DOHH2 (cell line): ENCODE data around the gene NBAS.

ENCODE experiments used
- H3F3A ChIP-seq: fragments of 200-600 bp; sonication (generic), shearing (Covaris generic); 2 replicates; pipeline ENCODE4 v1.6.0; 2016; ENCODE audit warnings: antibody characterized with exemption, mild to moderate bottlenecking; ENCODE audit not compliant: control insufficient read depth, insufficient read depth
- H3K27ac ChIP-seq: fragments of 200-600 bp; sonication (generic); 2 replicates; pipeline ENCODE4 v1.5.1; 2014; ENCODE audit warnings: low read depth, mild to moderate bottlenecking, low read length, moderate library complexity
- H3K27me3 ChIP-seq: fragments of 200-600 bp; sonication (generic); 2 replicates; pipeline ENCODE4 v1.6.1; 2014; ENCODE audit warnings: mild to moderate bottlenecking, low read length, mixed read lengths; ENCODE audit not compliant: control insufficient read depth
- H3K36me3 ChIP-seq: fragments of 200-600 bp; sonication (generic); 2 replicates; pipeline ENCODE4 v1.6.1; 2014; ENCODE audit warnings: mild to moderate bottlenecking, low read length, moderate library complexity, mixed read lengths; ENCODE audit not compliant: control insufficient read depth
- H3K4me1 ChIP-seq: fragments of 200-600 bp; sonication (generic); 2 replicates; pipeline ENCODE4 v1.6.1; 2014; ENCODE audit warnings: mild to moderate bottlenecking, low read length, mixed read lengths; ENCODE audit not compliant: control insufficient read depth
- H3K4me2 ChIP-seq: fragments of 200-600 bp; sonication (generic); 2 replicates; pipeline ENCODE4 v1.6.0; 2014; ENCODE audit warnings: mild to moderate bottlenecking, low read length, moderate library complexity
- H3K4me3 ChIP-seq: fragments of 200-600 bp; sonication (generic); 2 replicates; pipeline ENCODE4 v1.5.1; 2014; ENCODE audit warnings: mild to moderate bottlenecking, low read length, mixed read lengths
- H3K79me2 ChIP-seq: fragments of 200-600 bp; sonication (generic); 2 replicates; pipeline ENCODE4 v1.6.1; 2014; ENCODE audit warnings: mild to moderate bottlenecking, low read length, mixed read lengths; ENCODE audit not compliant: control insufficient read depth
- H3K9me2 ChIP-seq: fragments of 200-600 bp; sonication (generic); replicated peaks from 2 replicates; pipeline ENCODE4 v1.6.1; 2014; ENCODE audit warnings: mild to moderate bottlenecking, low read length, mixed read lengths; ENCODE audit not compliant: control insufficient read depth
- H3K9me3 ChIP-seq: fragments of 200-600 bp; sonication (generic); 2 replicates; pipeline ENCODE4 v1.6.1; 2014; ENCODE audit warnings: antibody characterized with exemption, low read length, mixed read lengths; ENCODE audit not compliant: control insufficient read depth, insufficient read depth
- H4K20me1 ChIP-seq: fragments of 200-600 bp; sonication (generic); 2 replicates; pipeline ENCODE4 v1.6.0; 2014; ENCODE audit warnings: low read depth, mild to moderate bottlenecking, antibody characterized with exemption, low read length, moderate library complexity; ENCODE audit not compliant: control insufficient read depth, insufficient read depth
- CTCF ChIP-seq: fragments of 200-600 bp; sonication (generic); IDR thresholded peaks from one replicate; pipeline ENCODE4 v1.5.1; 2014; ENCODE audit warnings: antibody characterized with exemption, mild to moderate bottlenecking, low read depth, low read length; ENCODE audit not compliant: poor library complexity, severe bottlenecking
- EZH2phosphoT487 ChIP-seq: fragments of 200-600 bp; sonication (generic); IDR thresholded peaks from 2 replicates; pipeline ENCODE4 v1.6.1; 2017; ENCODE audit warnings: borderline replicate concordance, mild to moderate bottlenecking, antibody characterized with exemption, low read length, moderate library complexity, mixed read lengths

NBAS gene

DNA sequence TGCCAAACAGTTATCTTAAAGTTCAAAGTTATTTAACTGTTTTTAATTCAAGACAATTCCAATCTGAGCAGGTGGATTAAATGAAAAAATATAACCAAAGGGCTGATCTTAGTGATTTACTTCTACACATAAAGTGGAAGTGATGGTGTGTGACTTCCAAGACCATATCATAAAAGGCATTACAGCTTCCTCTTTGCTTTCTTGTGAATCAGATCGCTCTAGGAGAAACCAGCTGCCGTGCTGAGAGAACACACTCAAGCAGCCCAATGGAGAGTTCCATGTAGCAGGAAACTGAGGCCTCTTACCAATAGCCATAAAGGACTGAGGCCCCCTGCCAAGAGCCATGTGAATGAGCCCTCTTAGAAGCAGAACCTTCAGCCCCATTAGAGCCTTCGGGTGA lies 197.4 kb downstream of the NBAS start:
- Histone ChIP-seq H3K36me3 (no peaks in the 10 kb centered on the region), H3K4me2 (no peak overlapping the region)
- no peak for TF ChIP-seq CTCF
- no peak for TF ChIP-seq EZH2phosphoT487

GRCh38 chr2:15363142-15363541 lies 198.0 kb downstream of the NBAS start:
- Histone ChIP-seq H3K27me3 (no peaks in the 10 kb centered on the region), H3K36me3 (no peaks in the 10 kb centered on the region), H3K4me2 (no peak overlapping the region), H3K27ac (no peak overlapping the region), H3K9me3 (no peaks in the 10 kb centered on the region), H3K79me2 (no peaks in the 10 kb centered on the region), H4K20me1 (no peaks in the 10 kb centered on the region), H3K4me3 (no peak overlapping the region), H3F3A (no peaks in the 10 kb centered on the region), H3K4me1 (peaks cover 8% of the 10 kb centered on the region), H3K9me2 (no peaks in the 10 kb centered on the region)
- TF ChIP-seq EZH2phosphoT487 (no peak), CTCF (no peak)

More for the DNA sequence above, 197.4 kb downstream of the NBAS start:
- Histone ChIP-seq H3K9me3 (no peaks in the 10 kb centered on the region), H3K27ac (no peak overlapping the region), H3K79me2 (no peaks in the 10 kb centered on the region), H3F3A (no peaks in the 10 kb centered on the region), H4K20me1 (no peaks in the 10 kb centered on the region), H3K4me3 (no peak overlapping the region), H3K4me1 (peaks cover 8% of the 10 kb centered on the region), H3K27me3 (no peaks in the 10 kb centered on the region), H3K9me2 (no peaks in the 10 kb centered on the region)

- Histone ChIP-seq H3K27ac (no peak overlapping the region), H3K4me1 (no peaks in the 10 kb centered on the region), H3K36me3 (peaks cover 3% of the 10 kb centered on the region; the same call in 1 of the 2 replicates)
Measured at GRCh38 chr2:15359716-15360531, 201.2 kb downstream of the NBAS start.

More at GRCh38 chr2:15359716-15360531, 201.2 kb downstream of the NBAS start:
- no peaks in the 10 kb centered on the region for H3K9me2 ChIP-seq
- no peaks in the 10 kb centered on the region for H3K27me3 ChIP-seq
- H3K9me3 ChIP-seq = no peaks in the 10 kb centered on the region
- TF ChIP-seq CTCF (no peak), EZH2phosphoT487 (no peak)
- H3F3A ChIP-seq = no peaks in the 10 kb centered on the region
- H4K20me1 ChIP-seq = no peaks in the 10 kb centered on the region
- no peak overlapping the region for H3K4me2 ChIP-seq
- no peaks in the 10 kb centered on the region for H3K79me2 ChIP-seq
- H3K4me3 ChIP-seq = no peak overlapping the region
